Osteoblast (primary cell): ENCODE data around the gene PDGFB. TPM values are rescaled to one million over a fixed set of nuclear protein-coding genes. Genes with fewer than 3 reads are reported as not detected.

Experiments used
- DNase-seq: peaks from one replicate; pipeline ENCODE4 v3.0.0; 2011; ENCODE audit warnings: low spot score, mixed read lengths; ENCODE audit not compliant: insufficient read length; ENCODE audit errors: missing footprints
- H2AFZ ChIP-seq: 2 replicates; pipeline ENCODE4 v1.6.0; 2011; ENCODE audit warnings: mild to moderate bottlenecking, low read length
- H3K27ac ChIP-seq: 2 replicates; pipeline ENCODE4 v1.5.1; 2011; ENCODE audit warnings: mild to moderate bottlenecking, low read depth, low read length, moderate library complexity
- H3K27me3 ChIP-seq: 2 replicates; pipeline ENCODE4 v1.6.0; 2012; ENCODE audit warnings: mild to moderate bottlenecking, control low read depth, inconsistent platforms, low read length, moderate library complexity; ENCODE audit not compliant: insufficient read depth
- H3K36me3 ChIP-seq: 2 replicates; pipeline ENCODE4 v1.5.1; 2011; ENCODE audit warnings: mild to moderate bottlenecking, low read length, control low read depth, moderate library complexity; ENCODE audit not compliant: insufficient read depth
- H3K4me1 ChIP-seq: 2 replicates; pipeline ENCODE4 v1.5.1; 2011; ENCODE audit warnings: mild to moderate bottlenecking, low read length, control low read depth, moderate library complexity; ENCODE audit not compliant: insufficient read depth
- H3K4me2 ChIP-seq: 2 replicates; pipeline ENCODE4 v1.6.0; 2011; ENCODE audit warnings: mild to moderate bottlenecking, low read length; ENCODE audit not compliant: insufficient read depth
- H3K4me3 ChIP-seq: fragments of 200-600 bp; sonication (generic); 3 replicates; pipeline ENCODE4 v1.5.1; 2012; ENCODE audit warnings: mild to moderate bottlenecking, low read length, inconsistent platforms; ENCODE audit not compliant: insufficient read depth
- H3K79me2 ChIP-seq: 2 replicates; pipeline ENCODE4 v1.6.0; 2012; ENCODE audit warnings: mild to moderate bottlenecking, low read length, control low read depth, inconsistent platforms; ENCODE audit not compliant: insufficient read depth
- H3K9me3 ChIP-seq: 2 replicates; pipeline ENCODE4 v1.5.1; 2011; ENCODE audit warnings: low read depth, low read length, control low read depth
- H4K20me1 ChIP-seq: 2 replicates; pipeline ENCODE4 v1.6.0; 2012; ENCODE audit warnings: mild to moderate bottlenecking, low read length, control low read depth; ENCODE audit not compliant: insufficient read depth
- total RNA-seq: library from RNA; depleted of rRNA; stranded (reverse); fragments of >200 nt; gene quantifications from 2 replicates; pipeline ENCODE4 v1.2.3, GENCODE V29; 2012
- TF ChIP-seq, protein P1 (sequence below): IDR thresholded peaks from 2 replicates; pipeline ENCODE4 v1.5.1; 2011; ENCODE audit warnings: mild to moderate bottlenecking, low read depth, low read length, moderate library complexity; ENCODE audit errors: extremely low read depth

PDGFB gene
- total RNA-seq, 1 donor = under 0.01 TPM

DNA sequence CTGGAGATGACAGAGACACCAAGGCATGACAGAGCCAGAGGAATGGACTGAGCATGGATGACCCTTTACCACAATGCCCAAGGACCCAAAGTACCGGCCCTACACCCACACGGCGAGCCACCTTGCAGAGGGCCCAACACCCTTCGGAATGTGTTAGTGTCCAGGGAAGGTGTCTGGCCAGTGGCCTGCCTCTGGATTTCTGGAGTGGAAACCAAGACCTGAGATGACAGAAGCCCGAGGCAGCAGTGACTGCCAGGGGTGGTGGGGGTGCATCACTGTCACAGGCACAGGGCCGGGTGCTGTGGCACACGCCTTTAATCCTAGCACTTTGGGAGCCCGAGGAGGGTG, 28.7 kb downstream of the PDGFB start:
- no peaks in the 10 kb centered on the region for H3K36me3 ChIP-seq
- H3K79me2 ChIP-seq = no peaks in the 10 kb centered on the region
- TF ChIP-seq, protein P1, sequence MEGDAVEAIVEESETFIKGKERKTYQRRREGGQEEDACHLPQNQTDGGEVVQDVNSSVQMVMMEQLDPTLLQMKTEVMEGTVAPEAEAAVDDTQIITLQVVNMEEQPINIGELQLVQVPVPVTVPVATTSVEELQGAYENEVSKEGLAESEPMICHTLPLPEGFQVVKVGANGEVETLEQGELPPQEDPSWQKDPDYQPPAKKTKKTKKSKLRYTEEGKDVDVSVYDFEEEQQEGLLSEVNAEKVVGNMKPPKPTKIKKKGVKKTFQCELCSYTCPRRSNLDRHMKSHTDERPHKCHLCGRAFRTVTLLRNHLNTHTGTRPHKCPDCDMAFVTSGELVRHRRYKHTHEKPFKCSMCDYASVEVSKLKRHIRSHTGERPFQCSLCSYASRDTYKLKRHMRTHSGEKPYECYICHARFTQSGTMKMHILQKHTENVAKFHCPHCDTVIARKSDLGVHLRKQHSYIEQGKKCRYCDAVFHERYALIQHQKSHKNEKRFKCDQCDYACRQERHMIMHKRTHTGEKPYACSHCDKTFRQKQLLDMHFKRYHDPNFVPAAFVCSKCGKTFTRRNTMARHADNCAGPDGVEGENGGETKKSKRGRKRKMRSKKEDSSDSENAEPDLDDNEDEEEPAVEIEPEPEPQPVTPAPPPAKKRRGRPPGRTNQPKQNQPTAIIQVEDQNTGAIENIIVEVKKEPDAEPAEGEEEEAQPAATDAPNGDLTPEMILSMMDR = no peak
- no peak overlapping the region for H2AFZ ChIP-seq
- no peak overlapping the region for H3K27ac ChIP-seq
- peaks cover 5% of the 10 kb centered on the region for H3K4me1 ChIP-seq
- no peaks in the 10 kb centered on the region for H3K9me3 ChIP-seq
- H4K20me1 ChIP-seq = no peaks in the 10 kb centered on the region
- no peak overlapping the region for H3K4me3 ChIP-seq
- H3K27me3 ChIP-seq = peaks cover 10% of the 10 kb centered on the region
- no peak for DNase-seq
- H3K4me2 ChIP-seq = no peak overlapping the region

DNA sequence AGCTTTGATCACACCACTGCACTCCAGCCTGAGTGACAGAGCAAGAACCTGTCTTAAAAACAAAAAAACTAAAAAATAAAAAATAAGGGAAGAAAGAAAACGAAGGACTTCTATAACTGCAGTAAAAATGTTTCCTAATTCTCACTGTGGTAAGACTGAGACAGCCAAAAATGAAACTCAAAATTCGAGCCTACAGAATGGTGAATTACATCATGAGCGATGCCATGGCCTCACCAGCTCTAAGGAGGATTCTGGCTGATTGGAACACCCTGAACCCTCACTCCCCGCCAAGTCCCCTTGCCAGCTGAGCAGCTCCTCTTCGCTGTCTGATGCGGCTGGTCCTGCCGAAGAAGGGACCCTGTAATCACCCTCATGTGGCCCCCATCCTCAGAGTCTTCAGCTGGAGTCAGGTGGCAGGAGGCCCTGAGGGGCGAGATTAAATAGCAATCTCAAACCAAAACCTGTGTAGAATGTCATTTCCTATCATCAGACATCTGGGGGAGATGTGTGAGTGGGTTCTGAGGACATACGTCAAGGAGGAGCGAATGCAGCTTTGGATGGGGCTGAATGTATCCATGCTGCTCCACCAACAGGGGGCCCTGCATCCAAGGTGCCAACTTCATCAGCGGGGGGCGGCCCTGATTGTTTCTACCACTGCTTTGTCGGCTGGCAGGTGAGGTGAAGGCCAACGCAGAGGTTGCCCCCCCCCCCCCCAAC, 29.2 kb downstream of the PDGFB start:
- Histone ChIP-seq H3K36me3 (no peaks in the 10 kb centered on the region), H3K4me1 (peaks cover 5% of the 10 kb centered on the region), H3K79me2 (no peaks in the 10 kb centered on the region), H3K27me3 (peaks cover 10% of the 10 kb centered on the region), H3K27ac (no peak overlapping the region), H3K4me2 (no peak overlapping the region), H3K4me3 (no peak overlapping the region), H3K9me3 (no peaks in the 10 kb centered on the region), H4K20me1 (no peaks in the 10 kb centered on the region), H2AFZ (no peak overlapping the region)
- peak; percentile 50 for DNase-seq
- TF ChIP-seq, protein P1 = peak; percentile 31

DNA sequence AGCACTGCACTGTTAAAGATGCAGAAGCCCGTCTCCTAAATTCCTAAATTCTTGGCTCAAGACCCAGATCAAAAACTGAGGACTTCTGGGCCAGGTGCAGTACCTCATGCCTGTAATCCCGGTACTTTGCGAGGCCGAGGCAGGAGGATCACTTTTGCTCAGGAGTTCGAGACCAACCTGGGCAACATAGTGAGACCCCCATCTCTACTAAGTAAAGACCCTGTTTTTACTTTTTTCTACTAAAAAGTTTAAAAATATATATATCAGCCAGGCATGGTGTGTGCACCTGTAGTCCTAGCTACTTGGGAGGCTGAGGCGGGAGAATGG, 29.7 kb downstream of the PDGFB start:
- no peak overlapping the region for H3K27ac ChIP-seq

DNA sequence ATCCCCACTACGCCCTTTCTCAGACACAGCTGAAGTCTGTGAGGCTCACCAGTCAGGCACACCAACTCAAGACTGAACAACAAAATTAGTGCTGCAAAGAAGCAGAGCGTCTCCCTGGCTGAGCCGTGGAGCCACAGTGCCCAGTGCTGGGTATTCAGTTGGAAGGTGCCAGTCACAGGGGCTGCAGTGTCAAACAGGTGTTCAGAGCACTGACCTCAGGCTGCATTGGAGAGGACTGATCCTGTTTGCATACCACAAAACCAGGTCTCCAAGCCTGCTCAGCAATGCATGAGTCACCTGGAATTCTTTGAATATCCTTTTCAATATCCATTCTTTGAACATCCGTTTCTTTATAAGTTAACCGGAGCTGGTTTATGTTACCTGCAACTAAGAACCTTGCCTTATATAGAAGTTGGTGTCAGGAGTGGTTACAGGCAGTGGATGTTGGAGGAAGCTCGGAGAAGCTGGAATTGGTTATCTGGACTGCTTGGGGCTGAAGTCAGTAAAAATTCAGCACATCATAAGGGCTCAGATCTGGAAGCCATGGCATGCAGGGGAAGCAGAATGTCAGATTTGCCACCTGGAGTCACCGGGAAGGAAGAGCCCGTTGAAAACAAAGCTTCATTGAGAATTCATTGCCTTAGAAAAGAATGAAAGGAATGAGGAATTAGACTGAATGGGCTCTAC, 30.3 kb downstream of the PDGFB start:
- TF ChIP-seq, protein P1 = no peak
- peaks cover 5% of the 10 kb centered on the region for H3K4me1 ChIP-seq
- H3K79me2 ChIP-seq = no peaks in the 10 kb centered on the region
- peaks cover 10% of the 10 kb centered on the region for H3K27me3 ChIP-seq
- no peak overlapping the region for H3K27ac ChIP-seq
- H3K4me3 ChIP-seq = no peak overlapping the region
- no peaks in the 10 kb centered on the region for H3K36me3 ChIP-seq
- peak; percentile 46 for DNase-seq
- no peak overlapping the region for H2AFZ ChIP-seq
- H3K4me2 ChIP-seq = no peak overlapping the region
- H4K20me1 ChIP-seq = no peaks in the 10 kb centered on the region
- H3K9me3 ChIP-seq = no peaks in the 10 kb centered on the region

More for the DNA sequence above, 29.7 kb downstream of the PDGFB start:
- H3K4me2 ChIP-seq = no peak overlapping the region
- H3K27me3 ChIP-seq = peaks cover 10% of the 10 kb centered on the region
- TF ChIP-seq, protein P1 = no peak
- no peaks in the 10 kb centered on the region for H3K36me3 ChIP-seq
- DNase-seq = no peak
- peaks cover 5% of the 10 kb centered on the region for H3K4me1 ChIP-seq
- H2AFZ ChIP-seq = no peak overlapping the region
- H3K79me2 ChIP-seq = no peaks in the 10 kb centered on the region
- H3K4me3 ChIP-seq = no peak overlapping the region
- H4K20me1 ChIP-seq = no peaks in the 10 kb centered on the region
- no peaks in the 10 kb centered on the region for H3K9me3 ChIP-seq
